ENCODE measurements around the gene TUBGCP4.
A peak's percentile ranks its signal among the peaks of the same experiment; 100 is the strongest.

TUBGCP4 gene

DNA sequence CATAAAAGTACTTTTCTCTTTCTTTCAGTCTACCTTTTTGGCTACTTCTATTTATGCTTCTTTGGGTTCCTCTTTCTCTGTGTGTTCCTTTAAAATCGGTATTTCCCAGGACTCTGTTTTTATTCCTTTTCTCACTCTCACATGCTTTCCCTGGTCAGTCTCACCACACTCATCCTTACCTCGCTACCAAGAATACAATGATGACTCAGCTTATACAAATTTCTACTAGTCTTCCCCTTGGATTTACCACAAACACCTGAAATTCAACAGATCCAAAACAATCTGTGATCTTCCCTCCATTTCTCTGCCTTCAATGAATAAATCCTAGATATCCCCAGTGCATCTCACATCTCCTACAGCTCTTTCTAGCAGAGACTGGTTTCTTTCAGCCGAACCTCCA, 52.9 kb downstream of the TUBGCP4 start:
- peaks cover 8% of the 10 kb centered on the region for H3K4me1 Mint-ChIP-seq (ENCODE audit: low read depth)
- H3K27ac Mint-ChIP-seq = no peak overlapping the region
- H3K27me3 Mint-ChIP-seq = no peaks in the 10 kb centered on the region
- H3K4me3 Mint-ChIP-seq = no peak overlapping the region
- no peak for DNase-seq
- H3K36me3 Mint-ChIP-seq (ENCODE audit: low read depth) = peaks cover 77% of the 10 kb centered on the region
- no peaks in the 10 kb centered on the region for H3K9me3 Mint-ChIP-seq

DNA sequence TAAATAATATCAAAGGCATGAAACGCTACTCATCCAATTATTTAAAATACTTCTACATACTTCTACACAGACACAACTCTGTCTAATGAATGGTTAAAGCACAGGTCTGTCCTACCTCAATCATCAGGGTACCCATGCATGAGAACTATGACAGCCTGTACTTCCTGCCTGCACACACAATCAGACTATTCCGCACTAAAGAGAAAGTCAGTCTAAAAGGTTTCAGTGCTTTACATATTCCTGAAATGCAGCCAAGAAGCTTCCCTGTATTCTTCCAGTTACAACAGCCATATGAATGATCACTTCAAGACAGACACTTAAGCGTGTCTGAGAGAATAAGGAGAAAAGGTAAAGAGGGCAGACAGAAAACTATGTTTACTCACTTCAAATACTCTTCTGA, 58.8 kb downstream of the TUBGCP4 start:
- no peak for DNase-seq
- no peak overlapping the region for H3K4me3 Mint-ChIP-seq
- H3K9me3 Mint-ChIP-seq = no peaks in the 10 kb centered on the region
- no peaks in the 10 kb centered on the region for H3K27me3 Mint-ChIP-seq
- H3K4me1 Mint-ChIP-seq (ENCODE audit: low read depth) = no peaks in the 10 kb centered on the region
- H3K36me3 Mint-ChIP-seq (ENCODE audit: low read depth) = peaks cover 73% of the 10 kb centered on the region
- H3K27ac Mint-ChIP-seq = no peak overlapping the region

DNA sequence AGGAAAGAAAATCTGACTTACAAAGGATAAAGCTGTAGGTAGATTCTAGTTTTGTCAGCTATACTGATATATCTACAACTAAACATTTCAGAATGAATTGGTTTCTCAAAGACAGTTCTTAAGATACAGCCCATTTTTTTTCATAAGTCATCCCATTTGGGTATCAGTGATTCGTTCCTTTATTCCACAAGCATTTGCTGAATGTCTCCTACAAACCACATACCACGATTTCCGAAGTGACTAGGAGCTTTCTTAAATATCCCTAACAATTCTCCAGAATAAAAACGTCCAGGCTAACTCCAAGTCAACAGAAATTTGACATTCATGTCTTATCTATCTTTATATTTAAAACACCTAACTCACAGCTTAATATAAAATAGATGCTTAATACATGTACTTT, 62.3 kb downstream of the TUBGCP4 start:
- Mint-ChIP-seq H3K4me1 (ENCODE audit: low read depth) (no peaks in the 10 kb centered on the region), H3K36me3 (ENCODE audit: low read depth) (peaks cover 72% of the 10 kb centered on the region), H3K9me3 (no peaks in the 10 kb centered on the region), H3K4me3 (no peak overlapping the region), H3K27me3 (no peaks in the 10 kb centered on the region), H3K27ac (no peak overlapping the region)
- no peak for DNase-seq

DNA sequence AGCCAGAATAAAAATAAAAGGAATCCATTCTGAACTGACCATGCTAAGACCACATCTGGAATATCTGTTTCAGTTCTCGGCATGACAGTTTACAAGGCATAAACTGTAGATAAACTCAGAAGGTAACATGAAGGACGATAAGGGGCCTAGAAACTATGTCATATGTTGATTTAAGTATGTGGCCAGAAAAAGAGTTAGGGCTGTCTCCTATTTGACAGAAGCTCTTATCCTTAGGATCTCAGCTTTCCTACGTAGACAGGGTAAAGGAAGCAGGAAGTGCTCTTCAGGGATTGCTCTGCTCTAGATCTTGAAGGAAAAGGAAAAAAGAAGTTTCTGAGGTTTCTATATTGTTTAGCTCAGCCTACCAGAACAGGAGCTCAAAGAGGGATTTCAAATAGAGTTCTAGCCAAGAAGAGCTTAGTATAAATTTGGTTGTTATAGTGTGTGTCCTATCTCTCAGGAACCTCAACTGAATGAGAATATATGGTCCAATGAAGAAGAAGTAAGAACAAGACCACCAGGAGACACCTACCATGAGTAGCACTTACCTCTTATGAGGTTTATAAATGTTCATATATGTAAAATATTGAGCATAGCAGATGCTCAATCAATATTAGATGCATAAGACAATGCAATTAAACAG, 62.9 kb downstream of the TUBGCP4 start:
- Mint-ChIP-seq H3K4me3 (no peak overlapping the region), H3K27ac (no peak overlapping the region), H3K27me3 (no peaks in the 10 kb centered on the region), H3K9me3 (no peaks in the 10 kb centered on the region), H3K36me3 (ENCODE audit: low read depth) (peaks cover 76% of the 10 kb centered on the region), H3K4me1 (ENCODE audit: low read depth) (no peaks in the 10 kb centered on the region)
- no peak for DNase-seq

DNA sequence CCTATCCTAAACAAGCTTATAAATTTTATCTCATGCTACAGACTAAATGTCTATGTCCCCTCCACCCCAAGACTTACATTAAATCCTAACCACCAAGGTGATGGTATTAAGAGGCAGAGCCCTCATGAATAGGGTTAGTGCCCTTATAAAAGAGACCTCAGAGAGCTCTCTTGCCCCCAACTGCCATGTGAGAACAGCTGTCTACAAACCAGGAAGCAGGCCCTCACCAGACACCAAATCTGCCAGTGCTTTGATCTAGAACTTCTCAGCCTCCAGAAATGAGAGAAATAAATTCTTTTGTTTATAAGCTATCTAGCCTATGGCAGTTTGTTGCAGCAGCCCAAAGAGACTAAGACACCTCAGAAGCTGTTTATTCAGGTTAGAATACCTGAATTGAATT, 63.5 kb downstream of the TUBGCP4 start:
- DNase-seq = no peak
- no peak overlapping the region for H3K27ac Mint-ChIP-seq
- H3K36me3 Mint-ChIP-seq (ENCODE audit: low read depth) = peaks cover 78% of the 10 kb centered on the region
- H3K9me3 Mint-ChIP-seq = no peaks in the 10 kb centered on the region
- H3K4me3 Mint-ChIP-seq = no peak overlapping the region
- H3K4me1 Mint-ChIP-seq (ENCODE audit: low read depth) = no peaks in the 10 kb centered on the region
- H3K27me3 Mint-ChIP-seq = no peaks in the 10 kb centered on the region

DNA sequence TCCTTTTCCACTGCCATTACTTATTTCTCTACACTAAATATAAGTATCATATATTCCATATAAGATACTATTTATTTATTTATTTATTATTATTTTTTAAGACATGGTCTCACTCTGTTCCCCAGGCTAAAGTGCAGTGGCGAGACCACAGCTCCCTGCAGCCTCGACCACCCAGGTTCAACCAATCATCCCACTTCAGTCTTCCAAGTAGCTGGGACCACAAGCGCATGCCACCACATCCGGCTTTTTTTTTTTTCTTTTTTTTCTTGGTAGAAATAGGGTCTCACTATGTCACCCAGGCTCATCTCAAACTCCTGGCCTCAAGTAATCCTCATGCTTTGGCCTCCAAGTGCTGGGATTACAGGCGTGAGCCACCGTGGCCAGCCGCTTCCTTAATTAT, 65.5 kb downstream of the TUBGCP4 start:
- Mint-ChIP-seq H3K4me1 (ENCODE audit: low read depth) (peaks cover 10% of the 10 kb centered on the region), H3K27ac (no peak overlapping the region), H3K4me3 (no peak overlapping the region), H3K9me3 (no peaks in the 10 kb centered on the region), H3K36me3 (ENCODE audit: low read depth) (peaks cover 76% of the 10 kb centered on the region), H3K27me3 (no peaks in the 10 kb centered on the region)
- no peak for DNase-seq

DNA sequence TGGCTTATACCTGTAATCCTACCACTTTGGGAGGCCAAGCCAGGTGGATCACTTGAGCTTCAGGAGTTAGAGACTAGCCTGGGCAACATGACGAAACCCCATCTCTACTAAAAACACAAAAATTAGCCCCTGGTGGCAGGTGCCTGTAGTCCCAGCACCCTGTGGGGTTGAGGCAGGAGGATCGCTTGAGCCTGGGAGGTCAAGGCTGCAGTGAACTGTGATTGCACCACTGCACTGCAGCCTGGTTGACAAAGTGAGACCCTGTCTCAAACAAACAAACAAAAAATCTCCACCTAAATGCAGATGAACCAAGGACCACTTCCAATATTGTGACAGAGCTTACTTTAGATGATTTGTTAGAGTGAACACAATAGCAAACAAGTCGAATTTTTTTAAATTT, 68.4 kb downstream of the TUBGCP4 start:
- no peak overlapping the region for H3K27ac Mint-ChIP-seq
- H3K36me3 Mint-ChIP-seq (ENCODE audit: low read depth) = peaks cover 54% of the 10 kb centered on the region
- no peaks in the 10 kb centered on the region for H3K9me3 Mint-ChIP-seq
- no peaks in the 10 kb centered on the region for H3K27me3 Mint-ChIP-seq
- H3K4me1 Mint-ChIP-seq (ENCODE audit: low read depth) = peaks cover 13% of the 10 kb centered on the region
- DNase-seq = no peak
- no peak overlapping the region for H3K4me3 Mint-ChIP-seq

DNA sequence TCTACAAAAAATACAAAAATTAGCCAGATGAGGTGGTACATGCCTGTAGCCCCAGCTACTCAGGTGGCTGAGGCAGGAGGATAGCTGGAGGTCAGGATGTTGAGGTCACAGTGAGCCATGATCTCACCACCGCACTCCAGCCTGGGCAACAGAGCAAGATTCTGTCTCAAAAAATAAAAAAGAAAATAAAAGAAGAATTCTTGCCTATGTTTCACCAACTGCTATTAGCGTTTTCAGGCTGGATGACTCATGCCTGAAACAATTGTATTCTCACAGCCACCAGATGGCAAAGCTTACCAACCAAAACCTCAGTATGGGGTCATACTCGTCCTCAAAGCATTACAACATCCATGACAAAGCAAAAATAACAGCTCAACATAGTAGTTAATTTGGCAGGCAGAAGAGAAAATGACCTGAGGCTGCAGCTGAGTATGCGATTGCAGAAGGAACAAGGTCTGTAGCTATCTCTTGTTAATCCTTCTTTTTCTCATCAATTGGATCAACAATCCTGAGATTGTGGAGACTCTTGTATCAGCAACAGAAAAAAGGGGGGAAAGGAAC, 69.9 kb downstream of the TUBGCP4 start:
- H3K27me3 Mint-ChIP-seq = no peaks in the 10 kb centered on the region
- peak overlapping the region; percentile 90 for H3K27ac Mint-ChIP-seq
- H3K4me3 Mint-ChIP-seq = peak overlapping the region; percentile 19
- H3K36me3 Mint-ChIP-seq (ENCODE audit: low read depth) = peaks cover 61% of the 10 kb centered on the region
- H3K9me3 Mint-ChIP-seq = no peaks in the 10 kb centered on the region
- peak; percentile 38 for DNase-seq
- H3K4me1 Mint-ChIP-seq (ENCODE audit: low read depth) = peaks cover 13% of the 10 kb centered on the region

DNA sequence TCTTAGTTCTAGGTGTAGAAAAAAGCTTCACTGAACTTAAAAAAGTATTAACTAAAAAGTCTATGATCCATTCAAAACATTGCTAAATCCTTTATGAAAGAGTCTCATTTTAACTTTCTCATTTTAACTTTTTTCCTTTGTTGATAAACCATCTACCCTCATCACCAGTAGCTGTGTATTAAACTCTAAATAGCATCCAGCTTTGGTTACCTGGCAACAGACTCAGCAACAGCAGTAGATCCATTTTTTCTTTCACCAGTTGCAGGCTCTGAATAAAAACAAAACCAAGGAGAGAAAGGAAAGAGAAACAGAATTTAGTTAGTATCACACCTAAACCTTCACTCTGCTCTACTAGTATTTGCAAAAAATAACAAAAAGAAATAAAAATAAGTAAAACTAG, 70.4 kb downstream of the TUBGCP4 start:
- Mint-ChIP-seq H3K4me1 (ENCODE audit: low read depth) (peaks cover 14% of the 10 kb centered on the region), H3K9me3 (no peaks in the 10 kb centered on the region), H3K27me3 (no peaks in the 10 kb centered on the region), H3K27ac (peak overlapping the region; percentile 90), H3K4me3 (no peak overlapping the region), H3K36me3 (ENCODE audit: low read depth) (peaks cover 61% of the 10 kb centered on the region)
- DNase-seq = no peak

DNA sequence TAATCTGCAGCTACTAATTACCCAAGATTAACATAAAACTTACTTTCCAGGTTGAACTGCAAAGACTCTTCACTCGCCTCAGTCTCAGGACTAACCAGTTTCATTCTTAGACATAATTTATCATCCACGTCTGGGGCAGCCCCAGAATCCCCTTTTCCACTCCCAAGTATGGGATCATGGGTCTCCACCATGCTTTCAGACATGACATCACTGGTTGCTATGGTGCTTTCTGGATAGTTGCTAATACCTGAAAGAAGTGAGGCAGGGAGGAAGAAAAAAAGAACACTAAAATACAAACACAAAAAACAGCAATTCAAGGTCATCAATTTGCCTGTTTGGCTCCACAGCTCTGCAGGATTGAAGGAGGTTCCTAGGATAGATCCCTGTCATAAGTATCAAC, 75.4 kb downstream of the TUBGCP4 start:
- Mint-ChIP-seq H3K4me1 (ENCODE audit: low read depth) (peaks cover 18% of the 10 kb centered on the region), H3K36me3 (ENCODE audit: low read depth) (peaks cover 44% of the 10 kb centered on the region), H3K27ac (no peak overlapping the region), H3K4me3 (no peak overlapping the region), H3K9me3 (no peaks in the 10 kb centered on the region), H3K27me3 (no peaks in the 10 kb centered on the region)
- DNase-seq = no peak

DNA sequence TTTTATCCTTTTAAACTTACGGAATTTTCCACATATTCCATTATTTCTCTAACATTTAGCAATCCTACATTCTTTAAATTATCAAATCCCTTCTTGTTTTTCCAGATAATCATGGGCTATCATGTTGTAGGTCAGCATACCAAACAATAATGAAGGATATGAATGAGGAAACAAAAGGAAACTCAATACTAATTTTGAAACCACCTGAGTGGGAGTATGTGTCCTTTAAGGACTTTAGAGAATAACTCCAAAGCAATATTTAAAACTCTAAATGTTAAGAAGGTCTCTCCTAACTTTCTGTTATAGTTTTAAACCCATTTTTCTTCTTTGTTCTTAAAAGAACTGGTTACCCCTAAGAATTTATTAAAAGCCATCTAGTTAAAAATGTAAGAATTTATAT, 79.1 kb downstream of the TUBGCP4 start:
- Mint-ChIP-seq H3K4me1 (ENCODE audit: low read depth) (peaks cover 14% of the 10 kb centered on the region), H3K9me3 (no peaks in the 10 kb centered on the region)

More for the DNA sequence above, 79.1 kb downstream of the TUBGCP4 start:
- no peaks in the 10 kb centered on the region for H3K27me3 Mint-ChIP-seq
- H3K36me3 Mint-ChIP-seq (ENCODE audit: low read depth) = peaks cover 53% of the 10 kb centered on the region
- H3K27ac Mint-ChIP-seq = no peak overlapping the region
- H3K4me3 Mint-ChIP-seq = no peak overlapping the region
- no peak for DNase-seq

Data from activated T-cell treated with anti-CD3 and anti-CD28 coated beads, Interleukin-2, amount 50 U/mL, for 24 hours (primary cell).